Fibroblast of mammary gland (primary cell): Measurements from ENCODE around the gene ADCY2.

Source experiments
- DNase-seq: peaks from one replicate; pipeline ENCODE4 v3.0.0-alpha.2; 2010; ENCODE audit warnings: low read depth
- H3K4me3 ChIP-seq: 2 replicates; pipeline ENCODE4 v1.5.1; 2011; ENCODE audit warnings: low read depth, mild to moderate bottlenecking, low read length, moderate library complexity; ENCODE audit not compliant: control insufficient read depth
- TF ChIP-seq, protein P1 (sequence below): conservative IDR thresholded peaks from 2 replicates; pipeline ENCODE4 v1.5.1; 2011; ENCODE audit warnings: low read depth, low read length, inconsistent platforms; ENCODE audit not compliant: control insufficient read depth, insufficient read depth

ADCY2 gene

DNA sequence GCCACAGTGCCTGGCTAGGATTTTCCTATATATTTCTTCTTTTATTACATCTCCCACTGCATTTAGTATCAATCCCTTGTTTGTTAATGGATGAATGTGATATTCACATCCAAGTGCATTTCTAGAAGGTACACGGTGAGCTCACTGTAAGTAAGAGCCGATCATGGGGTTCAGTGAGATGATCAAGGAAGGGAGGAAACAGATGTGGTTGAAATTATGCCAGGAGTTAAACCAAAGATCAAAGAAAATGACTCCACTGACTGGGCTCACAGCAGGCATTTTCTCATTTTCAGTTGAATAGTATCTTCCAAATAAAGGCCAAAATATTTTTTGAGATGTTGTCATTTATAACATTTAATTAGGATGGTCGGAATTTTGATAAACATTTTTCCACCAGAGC lies 357.2 kb downstream of the ADCY2 start:
- no peak for DNase-seq
- TF ChIP-seq, protein P1, sequence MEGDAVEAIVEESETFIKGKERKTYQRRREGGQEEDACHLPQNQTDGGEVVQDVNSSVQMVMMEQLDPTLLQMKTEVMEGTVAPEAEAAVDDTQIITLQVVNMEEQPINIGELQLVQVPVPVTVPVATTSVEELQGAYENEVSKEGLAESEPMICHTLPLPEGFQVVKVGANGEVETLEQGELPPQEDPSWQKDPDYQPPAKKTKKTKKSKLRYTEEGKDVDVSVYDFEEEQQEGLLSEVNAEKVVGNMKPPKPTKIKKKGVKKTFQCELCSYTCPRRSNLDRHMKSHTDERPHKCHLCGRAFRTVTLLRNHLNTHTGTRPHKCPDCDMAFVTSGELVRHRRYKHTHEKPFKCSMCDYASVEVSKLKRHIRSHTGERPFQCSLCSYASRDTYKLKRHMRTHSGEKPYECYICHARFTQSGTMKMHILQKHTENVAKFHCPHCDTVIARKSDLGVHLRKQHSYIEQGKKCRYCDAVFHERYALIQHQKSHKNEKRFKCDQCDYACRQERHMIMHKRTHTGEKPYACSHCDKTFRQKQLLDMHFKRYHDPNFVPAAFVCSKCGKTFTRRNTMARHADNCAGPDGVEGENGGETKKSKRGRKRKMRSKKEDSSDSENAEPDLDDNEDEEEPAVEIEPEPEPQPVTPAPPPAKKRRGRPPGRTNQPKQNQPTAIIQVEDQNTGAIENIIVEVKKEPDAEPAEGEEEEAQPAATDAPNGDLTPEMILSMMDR = no peak
- no peak overlapping the region for H3K4me3 ChIP-seq

DNA sequence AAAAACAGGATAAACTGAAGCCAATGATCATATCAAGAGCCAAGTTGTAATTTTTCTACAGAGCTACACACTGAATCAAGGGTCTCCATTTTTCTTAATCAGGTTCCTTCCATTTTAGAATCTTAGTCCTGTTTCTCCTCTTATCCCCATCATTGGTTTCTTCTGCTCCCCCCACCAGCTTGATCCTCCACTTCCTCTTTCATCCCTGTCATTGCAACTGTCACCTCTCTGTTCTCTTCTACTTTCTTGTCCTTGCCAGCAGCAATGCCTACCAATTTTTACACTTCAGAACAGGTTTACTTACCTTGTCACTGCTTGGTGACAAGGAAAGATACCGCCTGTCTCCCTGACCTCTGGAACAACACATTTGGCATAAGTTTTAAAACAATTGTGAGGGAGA lies 357.7 kb downstream of the ADCY2 start:
- no peak overlapping the region for H3K4me3 ChIP-seq
- TF ChIP-seq, protein P1 = no peak
- no peak for DNase-seq

DNA sequence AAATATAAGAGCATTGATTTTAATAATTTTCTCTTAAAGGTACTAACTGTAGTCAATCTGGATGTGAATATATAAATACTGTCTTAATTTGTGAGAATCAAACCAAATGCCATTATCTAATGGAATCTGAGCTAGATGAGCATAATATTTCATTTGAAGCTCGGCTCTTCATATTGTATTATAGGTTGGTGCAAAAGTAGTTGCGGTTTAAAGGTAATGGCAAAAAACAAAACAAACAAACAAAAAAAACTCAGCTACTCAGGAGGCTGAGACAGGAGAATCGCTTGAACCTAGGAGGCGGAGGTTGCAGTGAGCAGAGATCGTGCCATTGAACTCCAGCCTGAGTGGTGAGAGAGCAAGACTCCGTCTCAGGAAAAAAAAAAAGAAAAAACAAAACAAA lies 358.6 kb downstream of the ADCY2 start:
- no peak overlapping the region for H3K4me3 ChIP-seq
- DNase-seq = no peak
- TF ChIP-seq, protein P1 = no peak

DNA sequence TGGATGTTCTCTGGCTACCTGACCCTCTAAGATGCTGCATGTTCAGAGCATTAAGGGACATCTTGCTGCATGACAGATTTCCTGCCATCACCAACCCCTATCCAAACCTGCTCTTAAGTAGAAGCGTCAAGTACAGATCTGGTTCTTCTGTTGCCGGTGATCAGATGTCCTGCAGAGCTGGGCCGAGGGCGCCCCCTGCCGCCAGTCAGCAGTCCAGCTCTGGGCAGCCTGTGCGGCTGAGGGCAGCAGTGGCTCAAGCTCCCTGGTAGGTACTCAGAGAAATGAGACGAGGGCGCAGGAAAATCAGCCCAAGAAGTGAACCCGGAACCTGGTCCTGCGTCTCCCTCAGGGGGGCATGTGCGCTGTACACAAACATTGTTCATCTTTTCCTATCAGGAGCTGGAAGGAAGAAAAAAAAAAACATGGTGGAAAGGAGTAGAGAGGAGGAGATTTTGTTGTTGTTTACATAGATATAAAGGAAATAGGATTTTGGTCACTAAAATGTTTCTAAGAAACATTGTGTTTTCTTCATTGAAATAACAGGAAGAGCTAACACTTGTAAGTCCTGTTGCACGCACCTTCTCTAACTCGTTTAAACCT lies 359.2 kb downstream of the ADCY2 start:
- DNase-seq = peak; percentile 29
- TF ChIP-seq, protein P1 = peak; percentile 63
- H3K4me3 ChIP-seq = no peak overlapping the region

GRCh38 chr5:7755958-7756357 lies 360.0 kb downstream of the ADCY2 start:
- H3K4me3 ChIP-seq = no peak overlapping the region
- TF ChIP-seq, protein P1 = no peak
- DNase-seq = no peak

DNA sequence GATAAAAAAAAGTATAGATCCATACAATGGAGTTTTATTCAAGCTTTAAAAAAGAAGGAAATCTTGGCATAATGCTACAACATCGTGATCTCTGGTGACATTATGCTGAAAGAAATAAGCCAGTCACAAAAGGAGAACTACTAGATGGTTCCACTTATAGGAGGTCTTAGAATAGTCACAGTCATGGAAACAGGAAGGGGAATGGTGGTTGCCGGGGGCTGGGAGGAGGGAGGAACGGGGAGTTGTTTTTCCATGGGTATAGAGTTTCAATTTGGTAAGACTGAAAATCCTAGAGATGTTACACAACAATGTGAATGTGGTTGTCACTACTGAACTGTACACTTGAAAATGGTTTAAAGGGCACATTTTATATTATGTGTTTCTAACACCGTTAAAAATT lies 360.5 kb downstream of the ADCY2 start:
- H3K4me3 ChIP-seq = no peak overlapping the region
- no peak for DNase-seq
- TF ChIP-seq, protein P1 = no peak
